RWPE1 (cell line): ENCODE results near the gene THBD.

Source experiments
- CTCF ChIA-PET: fragments of 350-600 bp; sonication (Branson Sonifier 250); formaldehyde crosslinking; extraction: SDS; loops from one replicate; lab custom pipeline; 2021; lab: Yijun Ruan, JAX
- POLR2A ChIA-PET: fragments of 400-600 bp; formaldehyde crosslinking; extraction: SDS; loops from one replicate; lab custom pipeline; 2020; ENCODE audit warnings: antibody characterized with exemption; ENCODE audit not compliant: low non-redundant PET; lab: Yijun Ruan, JAX
- DNase-seq: peaks from one replicate; pipeline ENCODE4 v3.0.0; 2012; ENCODE audit warnings: low spot score
- H3K27ac ChIP-seq: fragments of 450-650 bp; 2 replicates; pipeline ENCODE4 v1.5.1; 2017
- TF ChIP-seq, protein P1 (sequence below): fragments of 450-650 bp; conservative IDR thresholded peaks from 2 replicates; pipeline ENCODE4 v1.5.1; 2017; ENCODE audit warnings: low read depth, mild to moderate bottlenecking

THBD gene

DNA sequence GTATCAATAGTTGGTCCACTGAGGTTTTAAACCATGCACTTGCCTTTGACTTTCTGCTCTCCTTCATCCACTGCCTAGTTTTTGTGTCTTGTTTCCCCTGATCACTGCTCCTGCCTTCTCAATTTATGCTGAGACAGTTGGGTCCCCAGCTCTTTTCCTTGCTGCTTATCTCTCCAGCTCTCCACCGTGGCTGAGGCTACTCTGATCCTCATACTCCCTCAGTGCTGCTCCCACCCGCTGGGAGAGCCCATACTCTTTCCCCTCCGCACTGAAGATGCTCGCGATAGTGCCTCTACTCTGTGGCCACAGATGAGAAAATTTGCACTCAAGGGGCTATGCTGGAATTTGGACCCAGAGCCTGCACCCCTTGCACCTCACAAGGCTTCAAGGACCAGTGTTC, 3.4 kb upstream of the THBD start:
- no peak overlapping the region for H3K27ac ChIP-seq
- ChIA-PET POLR2A (no interaction called here), CTCF (interaction anchor here (0.6 to 1.2 kb wide), 3 partner anchors 88 to 159 kb away, joined by 3 to 5 read pairs (median 5); no protein-coding TSS in a partner anchor)
- TF ChIP-seq, protein P1, sequence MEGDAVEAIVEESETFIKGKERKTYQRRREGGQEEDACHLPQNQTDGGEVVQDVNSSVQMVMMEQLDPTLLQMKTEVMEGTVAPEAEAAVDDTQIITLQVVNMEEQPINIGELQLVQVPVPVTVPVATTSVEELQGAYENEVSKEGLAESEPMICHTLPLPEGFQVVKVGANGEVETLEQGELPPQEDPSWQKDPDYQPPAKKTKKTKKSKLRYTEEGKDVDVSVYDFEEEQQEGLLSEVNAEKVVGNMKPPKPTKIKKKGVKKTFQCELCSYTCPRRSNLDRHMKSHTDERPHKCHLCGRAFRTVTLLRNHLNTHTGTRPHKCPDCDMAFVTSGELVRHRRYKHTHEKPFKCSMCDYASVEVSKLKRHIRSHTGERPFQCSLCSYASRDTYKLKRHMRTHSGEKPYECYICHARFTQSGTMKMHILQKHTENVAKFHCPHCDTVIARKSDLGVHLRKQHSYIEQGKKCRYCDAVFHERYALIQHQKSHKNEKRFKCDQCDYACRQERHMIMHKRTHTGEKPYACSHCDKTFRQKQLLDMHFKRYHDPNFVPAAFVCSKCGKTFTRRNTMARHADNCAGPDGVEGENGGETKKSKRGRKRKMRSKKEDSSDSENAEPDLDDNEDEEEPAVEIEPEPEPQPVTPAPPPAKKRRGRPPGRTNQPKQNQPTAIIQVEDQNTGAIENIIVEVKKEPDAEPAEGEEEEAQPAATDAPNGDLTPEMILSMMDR = no peak
- no peak for DNase-seq

DNA sequence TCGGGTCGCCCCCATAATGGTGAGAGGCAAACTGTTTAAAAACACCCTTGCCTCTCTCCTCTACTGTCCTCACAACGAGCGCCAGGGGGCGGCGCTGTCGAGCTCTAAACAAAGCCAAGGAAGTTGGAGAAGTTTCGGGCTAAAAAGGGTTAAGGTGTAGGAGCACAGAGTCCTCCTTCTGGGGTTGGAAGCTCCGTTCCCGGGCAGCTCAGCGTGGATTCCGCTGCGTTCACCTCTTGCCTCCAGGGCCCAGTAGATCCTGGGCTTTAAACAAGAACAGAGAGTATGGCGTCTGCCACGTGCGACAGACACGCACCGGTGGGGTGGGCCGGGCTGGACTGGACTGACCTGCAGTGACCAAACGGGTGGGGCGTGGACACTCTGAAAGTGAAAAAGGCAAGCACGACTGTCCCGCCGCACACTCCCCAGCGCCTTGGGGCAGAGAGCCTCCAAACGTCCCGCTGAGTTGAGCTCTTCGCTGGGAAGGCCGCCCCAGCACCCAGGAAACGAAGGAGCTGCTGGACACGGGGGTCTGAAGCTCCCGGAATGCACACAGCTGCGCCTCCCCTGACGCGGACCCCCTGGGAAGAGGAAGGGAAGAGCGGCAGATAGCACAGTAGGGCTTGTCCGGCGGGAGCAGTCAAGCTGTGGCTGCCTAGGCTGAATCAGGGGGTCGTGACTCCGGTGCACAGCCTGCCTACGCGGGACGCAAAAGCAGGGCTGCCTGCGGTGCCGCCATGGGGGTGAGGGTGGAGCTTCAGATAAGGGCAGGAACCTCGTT, 1.6 kb upstream of the THBD start:
- ChIA-PET POLR2A (no interaction called here), CTCF (interaction anchor here (0.6 to 3.9 kb wide), 15 partner anchors 9 to 891 kb away, joined by 3 to 17 read pairs (median 3); no protein-coding TSS in a partner anchor)
- peak overlapping the region; percentile 93 for H3K27ac ChIP-seq
- peak; percentile 57 for DNase-seq
- TF ChIP-seq, protein P1 = peak; percentile 77

DNA sequence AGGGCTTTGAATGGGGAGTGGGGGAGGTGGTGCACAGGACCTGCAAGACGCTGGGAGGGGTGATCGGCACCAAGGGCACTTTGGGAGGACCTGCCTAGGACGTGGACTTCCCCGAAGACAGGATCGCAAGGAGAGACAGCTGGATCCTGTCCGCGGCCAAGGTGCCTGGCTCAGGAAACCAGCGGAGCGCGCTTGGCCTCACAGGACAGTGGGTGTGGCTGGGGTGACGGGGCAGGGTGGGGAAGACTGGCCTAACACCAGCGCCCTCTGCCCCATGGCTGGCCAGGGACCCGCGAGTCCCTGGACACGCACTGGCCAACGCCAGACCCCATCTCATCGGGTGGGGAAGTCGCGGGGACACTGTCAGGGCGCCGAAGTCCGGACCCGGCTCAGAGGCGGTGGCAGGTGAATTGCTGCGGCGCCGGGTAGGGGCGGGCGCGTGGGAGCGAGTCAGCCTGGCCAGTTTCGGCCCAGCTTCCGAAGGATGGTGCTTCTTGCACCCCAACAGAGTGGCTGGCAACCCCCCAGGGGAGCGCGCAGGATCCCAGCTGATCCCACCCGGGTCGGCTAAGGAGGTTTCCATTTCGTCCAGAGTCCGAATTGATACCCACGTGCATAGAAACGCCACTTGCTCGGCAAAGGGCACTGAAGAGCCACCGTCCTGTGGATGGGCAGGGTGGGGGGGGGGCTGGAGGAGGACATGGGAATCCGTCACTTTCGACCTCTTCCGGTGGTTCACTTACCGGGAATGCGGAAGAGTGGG, 785 bp upstream of the THBD start:
- ChIA-PET POLR2A (interaction anchor here (0.5 to 1.0 kb wide), 3 partner anchors 50 to 357 kb away, joined by 3 to 5 read pairs (median 3); no protein-coding TSS in a partner anchor), CTCF (interaction anchor here (0.7 to 3.9 kb wide), 11 partner anchors 12 to 359 kb away, joined by 3 to 17 read pairs (median 5); no protein-coding TSS in a partner anchor)
- peak; percentile 69 for DNase-seq
- H3K27ac ChIP-seq = peak overlapping the region; percentile 93
- TF ChIP-seq, protein P1 = no peak

DNA sequence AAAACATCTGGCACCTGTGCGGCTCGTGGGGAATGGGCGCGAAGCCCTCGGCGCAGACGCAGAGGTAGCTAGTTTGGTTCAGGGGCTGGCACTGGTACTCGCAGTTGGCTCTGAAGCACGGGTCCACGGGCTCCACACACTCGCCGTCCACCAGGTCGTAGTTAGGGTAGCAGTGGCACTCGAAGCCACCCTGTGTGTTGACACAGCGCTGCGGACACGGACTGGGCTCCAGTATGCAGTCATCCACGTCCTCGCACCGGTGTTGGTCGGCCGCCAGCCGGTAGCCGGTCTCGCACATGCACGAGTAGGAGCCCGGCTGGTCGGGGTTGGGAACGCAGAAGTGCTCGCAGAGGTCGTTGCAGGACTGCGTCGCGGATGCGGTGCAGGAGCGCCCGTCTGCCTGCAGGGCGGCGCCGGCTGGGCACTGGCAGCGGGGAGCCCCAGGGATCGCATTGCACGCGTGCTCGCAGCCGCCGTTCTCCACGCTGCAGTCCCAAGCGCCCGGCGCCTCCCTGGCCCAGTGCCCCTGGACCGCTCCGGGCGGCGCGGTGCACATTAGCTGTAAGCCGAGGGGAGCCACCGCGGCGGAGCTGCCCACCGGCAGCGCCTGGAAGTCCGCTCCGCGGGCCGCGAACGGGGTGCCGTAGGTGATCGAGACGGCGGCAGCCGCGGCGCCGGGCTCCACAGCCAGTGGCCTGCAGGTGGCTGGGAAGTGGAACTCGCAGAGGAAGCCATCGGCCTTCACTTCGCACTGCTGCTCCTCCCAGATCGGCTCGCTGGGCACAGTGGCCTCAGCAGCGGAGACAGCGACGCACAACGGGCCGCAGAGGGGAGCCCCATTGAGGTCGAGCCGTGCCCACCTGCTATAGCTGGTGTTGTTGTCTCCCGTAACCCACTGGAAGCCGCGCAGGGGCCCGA, 930 bp downstream of the THBD start:
- DNase-seq = peak; percentile 68
- CTCF ChIA-PET = interaction anchor here (0.6 to 3.9 kb wide), 12 partner anchors 13 to 766 kb away, joined by 3 to 17 read pairs (median 4); no protein-coding TSS in a partner anchor

DNA sequence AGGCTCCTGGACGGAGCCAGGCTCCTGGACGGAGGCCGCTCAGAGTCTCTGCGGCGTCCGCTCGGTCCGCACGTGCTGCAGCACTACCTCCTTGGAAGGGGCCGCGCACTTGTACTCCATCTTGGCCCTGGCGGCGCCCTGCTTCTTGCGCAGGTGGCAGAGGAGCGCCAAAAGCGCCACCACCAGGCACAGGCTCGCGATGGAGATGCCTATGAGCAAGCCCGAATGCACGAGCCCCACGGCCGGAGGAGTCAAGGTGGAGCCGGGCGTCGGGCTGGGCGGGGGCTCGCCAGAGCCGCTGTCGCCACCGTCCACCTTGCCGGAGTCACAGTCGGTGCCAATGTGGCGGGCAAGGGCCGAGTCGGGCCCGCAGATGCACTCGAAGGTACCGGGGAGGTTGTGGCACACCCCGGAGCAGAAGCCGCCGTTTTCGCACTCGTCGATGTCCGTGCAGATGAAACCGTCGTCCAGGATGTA, 1.7 kb downstream of the THBD start:
- peak; percentile 39 for DNase-seq
- TF ChIP-seq, protein P1 = peak; percentile 28
- H3K27ac ChIP-seq = peak overlapping the region; percentile 93
- ChIA-PET POLR2A (no interaction called here), CTCF (interaction anchor here (0.6 to 3.9 kb wide), 6 partner anchors 15 to 357 kb away, joined by 3 to 17 read pairs (median 4); no protein-coding TSS in a partner anchor)

More for the DNA sequence above, 930 bp downstream of the THBD start:
- TF ChIP-seq, protein P1 = peak; percentile 78
- H3K27ac ChIP-seq = peak overlapping the region; percentile 93
- POLR2A ChIA-PET = interaction anchor here (0.6 kb wide), 1 partner anchor 302 kb away, joined by 3 read pairs; no protein-coding TSS in a partner anchor
